GM10248 (cell line): Measurements from ENCODE around the gene STAB1.

ENCODE experiments used
- CTCF ChIA-PET: fragments of 300-600 bp; sonication (Branson Sonifier 250); formaldehyde crosslinking; extraction: SDS; loops from one replicate; lab custom pipeline; 2021; ENCODE audit warnings: antibody characterized with exemption; lab: Yijun Ruan, JAX
- POLR2A ChIA-PET: fragments of 350-650 bp; sonication (Branson Sonifier 250); formaldehyde crosslinking; extraction: SDS; loops from one replicate; lab custom pipeline; 2020; ENCODE audit warnings: antibody characterized with exemption; lab: Yijun Ruan, JAX
- DNase-seq: peaks from one replicate; pipeline ENCODE4 v3.0.0; 2012; ENCODE audit errors: extremely low spot score
- TF ChIP-seq, protein P1 (sequence below): IDR thresholded peaks from 2 replicates; pipeline ENCODE4 v1.5.1; 2012; ENCODE audit warnings: mild to moderate bottlenecking, low read depth; ENCODE audit errors: extremely low read depth, missing control alignments, control extremely low read depth

The STAB1 gene

GRCh38 chr3:52532838-52533622, 37.9 kb downstream of the STAB1 start:
- CTCF ChIA-PET: no interaction called here
- POLR2A ChIA-PET: no interaction called here
- no peak for DNase-seq
- TF ChIP-seq, protein P1, sequence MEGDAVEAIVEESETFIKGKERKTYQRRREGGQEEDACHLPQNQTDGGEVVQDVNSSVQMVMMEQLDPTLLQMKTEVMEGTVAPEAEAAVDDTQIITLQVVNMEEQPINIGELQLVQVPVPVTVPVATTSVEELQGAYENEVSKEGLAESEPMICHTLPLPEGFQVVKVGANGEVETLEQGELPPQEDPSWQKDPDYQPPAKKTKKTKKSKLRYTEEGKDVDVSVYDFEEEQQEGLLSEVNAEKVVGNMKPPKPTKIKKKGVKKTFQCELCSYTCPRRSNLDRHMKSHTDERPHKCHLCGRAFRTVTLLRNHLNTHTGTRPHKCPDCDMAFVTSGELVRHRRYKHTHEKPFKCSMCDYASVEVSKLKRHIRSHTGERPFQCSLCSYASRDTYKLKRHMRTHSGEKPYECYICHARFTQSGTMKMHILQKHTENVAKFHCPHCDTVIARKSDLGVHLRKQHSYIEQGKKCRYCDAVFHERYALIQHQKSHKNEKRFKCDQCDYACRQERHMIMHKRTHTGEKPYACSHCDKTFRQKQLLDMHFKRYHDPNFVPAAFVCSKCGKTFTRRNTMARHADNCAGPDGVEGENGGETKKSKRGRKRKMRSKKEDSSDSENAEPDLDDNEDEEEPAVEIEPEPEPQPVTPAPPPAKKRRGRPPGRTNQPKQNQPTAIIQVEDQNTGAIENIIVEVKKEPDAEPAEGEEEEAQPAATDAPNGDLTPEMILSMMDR: no peak

DNA sequence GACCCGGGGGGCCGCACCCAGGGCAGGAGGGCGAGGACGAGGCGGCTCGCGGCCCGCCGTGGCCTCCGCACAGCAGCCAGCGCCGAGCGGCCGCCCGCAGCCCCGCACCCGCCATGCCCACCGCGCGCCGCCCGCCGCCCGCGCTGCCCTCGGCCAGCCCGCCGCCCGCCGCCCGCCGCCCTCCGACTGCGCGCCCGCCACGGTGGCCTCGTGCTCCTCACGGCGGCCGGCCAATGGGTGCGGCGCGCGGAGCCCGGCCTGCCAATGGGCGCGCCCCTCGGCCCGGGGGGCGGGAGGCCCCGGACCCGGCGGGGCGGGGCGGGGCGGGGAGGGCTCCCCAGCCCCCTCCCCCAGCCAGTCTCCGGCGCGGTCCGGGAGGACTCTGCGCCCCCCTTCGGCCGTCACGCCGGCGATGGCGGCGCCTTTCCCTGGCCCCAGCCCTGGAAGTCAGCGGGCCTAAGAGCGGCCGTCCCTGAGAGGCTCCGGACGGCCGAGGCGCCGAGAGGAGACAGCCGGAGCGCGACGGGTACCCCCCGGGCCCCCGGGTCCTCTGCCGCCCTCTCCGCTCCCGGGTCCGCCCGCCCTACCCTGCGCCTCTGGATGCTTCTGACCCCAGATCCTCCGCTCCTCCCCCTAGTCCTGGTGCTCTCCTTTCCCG, 38.6 kb downstream of the STAB1 start, which contains the start of gene NT5DC2:
NT5DC2 (minus strand) TSS at position 235 of the 658 bp plus-strand sequence; CDS start at position 115, 120 bp downstream.
- peak; percentile 93 for DNase-seq
- ChIA-PET CTCF (no interaction called here), POLR2A (no interaction called here)
- TF ChIP-seq, protein P1: peak; percentile 45

- CTCF ChIA-PET: interaction anchor here (1.8 kb wide), 1 partner anchor 8 kb away, joined by 4 read pairs; no protein-coding TSS in a partner anchor
- TF ChIP-seq, protein P1: no peak
- no peak for DNase-seq
- POLR2A ChIA-PET: no interaction called here
These were observed 39.4 kb downstream of the STAB1 start for GRCh38 chr3:52534281-52535183.

DNA sequence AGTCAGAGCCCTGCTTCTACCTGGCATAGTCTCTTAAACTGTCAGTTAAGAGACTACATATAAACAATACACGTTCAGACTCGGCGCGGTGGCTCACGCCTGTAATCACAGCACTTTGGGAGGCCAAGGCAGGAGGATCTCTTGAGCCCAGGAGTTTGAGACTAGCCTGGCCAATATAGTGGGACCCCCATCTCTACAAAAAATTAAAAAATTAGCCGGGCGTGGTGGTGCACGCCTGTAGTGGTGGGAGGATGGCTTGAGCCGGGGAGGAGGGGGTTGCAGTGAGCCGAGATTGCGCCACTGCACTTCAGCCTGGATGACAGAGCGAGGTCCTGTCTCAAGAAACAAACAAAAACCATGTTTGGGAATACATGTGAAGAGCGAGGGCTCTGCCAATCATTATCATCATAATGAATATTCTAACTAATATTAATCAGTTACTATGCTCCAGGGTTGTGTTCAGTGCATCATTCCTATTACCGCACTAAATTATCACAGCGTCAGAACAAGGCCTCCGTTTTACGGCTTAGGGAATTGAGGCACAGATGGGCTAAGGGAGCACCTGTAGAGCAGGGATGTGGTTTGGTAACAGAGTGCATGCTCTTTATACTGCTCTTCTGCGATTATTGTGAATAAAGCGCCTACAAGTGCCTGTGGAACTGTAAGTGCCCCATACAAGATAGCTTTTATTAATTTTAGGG, 40.4 kb downstream of the STAB1 start:
- CTCF ChIA-PET: interaction anchor here (0.8 to 1.8 kb wide), 5 partner anchors 9 to 287 kb away, joined by 3 to 4 read pairs (median 4); no protein-coding TSS in a partner anchor
- POLR2A ChIA-PET: interaction anchor here (0.6 to 1.0 kb wide), 13 partner anchors 9 to 1949 kb away, joined by 3 to 5 read pairs (median 4); no protein-coding TSS in a partner anchor
- TF ChIP-seq, protein P1: no peak
- no peak for DNase-seq

- TF ChIP-seq, protein P1: no peak
- ChIA-PET CTCF (interaction anchor here (0.8 to 1.8 kb wide), 6 partner anchors 9 to 288 kb away, joined by 3 to 4 read pairs (median 4); no protein-coding TSS in a partner anchor), POLR2A (interaction anchor here (0.6 to 1.0 kb wide), 14 partner anchors 10 to 1950 kb away, joined by 3 to 5 read pairs (median 4); no protein-coding TSS in a partner anchor)
- no peak for DNase-seq
These were observed 40.9 kb downstream of the STAB1 start for GRCh38 chr3:52536112-52536368.
